H9 (cell line): ENCODE results near the gene RAB5A. TPM values are rescaled to one million over a fixed set of nuclear protein-coding genes. Genes with fewer than 3 reads are reported as not detected.

Source experiments
- DNase-seq: peaks from one replicate; pipeline ENCODE4 v3.0.0-alpha.2; 2017
- H2AFZ ChIP-seq: one replicate; pipeline ENCODE4 v1.6.1; 2013; ENCODE audit warnings: mild to moderate bottlenecking, low read length, control low read depth, moderate library complexity
- H2AK5ac ChIP-seq: 2 replicates; pipeline ENCODE4 v1.6.1; 2013; ENCODE audit warnings: low read length, control low read depth, mixed read lengths; ENCODE audit not compliant: insufficient read length
- H2BK120ac ChIP-seq: one replicate; pipeline ENCODE4 v1.6.1; 2013; ENCODE audit warnings: low read depth, mild to moderate bottlenecking, low read length, control low read depth, inconsistent platforms; ENCODE audit not compliant: poor library complexity, severe bottlenecking
- H2BK12ac ChIP-seq: 2 replicates; pipeline ENCODE4 v1.6.1; 2013; ENCODE audit warnings: low read length, control low read depth, mixed read lengths, low read depth; ENCODE audit not compliant: insufficient read length
- H2BK15ac ChIP-seq: 2 replicates; pipeline ENCODE4 v1.6.1; 2013; ENCODE audit warnings: low read depth, low read length, control low read depth
- H2BK20ac ChIP-seq: one replicate; pipeline ENCODE4 v1.6.1; 2013; ENCODE audit warnings: low read depth, mild to moderate bottlenecking, low read length, control low read depth, inconsistent platforms; ENCODE audit not compliant: poor library complexity, severe bottlenecking
- H2BK5ac ChIP-seq: 2 replicates; pipeline ENCODE4 v1.6.1; 2013; ENCODE audit warnings: low read length, control low read depth, mixed read lengths; ENCODE audit not compliant: insufficient read length
- H3K14ac ChIP-seq: 2 replicates; pipeline ENCODE4 v1.6.1; 2013; ENCODE audit warnings: low read length, control low read depth; ENCODE audit not compliant: insufficient read depth
- H3K18ac ChIP-seq: 2 replicates; pipeline ENCODE4 v1.6.1; 2013; ENCODE audit warnings: low read depth, mild to moderate bottlenecking, mixed read lengths, low read length, control low read depth; ENCODE audit not compliant: insufficient read length
- H3K23ac ChIP-seq: 2 replicates; pipeline ENCODE4 v1.6.1; 2013; ENCODE audit warnings: low read length, control low read depth, mixed read lengths, low read depth; ENCODE audit not compliant: insufficient read length
- H3K23me2 ChIP-seq: 2 replicates; pipeline ENCODE4 v1.6.1; 2013; ENCODE audit warnings: low read depth, mild to moderate bottlenecking, mixed read lengths, low read length, control low read depth; ENCODE audit not compliant: insufficient read length, poor library complexity, severe bottlenecking
- H3K27ac ChIP-seq: 2 replicates; pipeline ENCODE4 v1.5.1; 2013; ENCODE audit warnings: low read length, control low read depth, mixed read lengths, low read depth; ENCODE audit not compliant: insufficient read length
- H3K27me3 ChIP-seq: 2 replicates; pipeline ENCODE4 v1.6.1; 2013; ENCODE audit warnings: low read length, control low read depth, inconsistent platforms; ENCODE audit not compliant: insufficient read depth
- H3K4ac ChIP-seq: 2 replicates; pipeline ENCODE4 v1.6.1; 2013; ENCODE audit warnings: low read depth, mild to moderate bottlenecking, control low read depth, inconsistent platforms, low read length, moderate library complexity
- H3K4me1 ChIP-seq: 2 replicates; pipeline ENCODE4 v1.6.1; 2013; ENCODE audit warnings: low read length, control low read depth, inconsistent platforms; ENCODE audit not compliant: insufficient read depth
- H3K4me2 ChIP-seq: 2 replicates; pipeline ENCODE4 v1.6.1; 2013; ENCODE audit warnings: low read length, control low read depth, mixed read lengths; ENCODE audit not compliant: insufficient read length, insufficient read depth
- H3K56ac ChIP-seq: 2 replicates; pipeline ENCODE4 v1.6.1; 2013; ENCODE audit warnings: low read depth, mild to moderate bottlenecking, mixed read lengths, low read length, control low read depth; ENCODE audit not compliant: insufficient read length
- H3K79me1 ChIP-seq: 2 replicates; pipeline ENCODE4 v1.6.1; 2013; ENCODE audit warnings: low read depth, mild to moderate bottlenecking, moderate library complexity, low read length, control low read depth, inconsistent platforms; ENCODE audit not compliant: insufficient read depth, poor library complexity, severe bottlenecking
- H3K79me2 ChIP-seq: 2 replicates; pipeline ENCODE4 v1.6.1; 2013; ENCODE audit warnings: low read length, control low read depth, inconsistent platforms; ENCODE audit not compliant: insufficient read depth
- H3K9ac ChIP-seq: 2 replicates; pipeline ENCODE4 v1.6.1; 2013; ENCODE audit warnings: low read length, control low read depth, mixed read lengths; ENCODE audit not compliant: insufficient read length; ENCODE audit errors: extremely low read depth
- H3K9me3 ChIP-seq: one replicate; pipeline ENCODE4 v1.6.1; 2013; ENCODE audit warnings: low read depth, low read length, inconsistent platforms; ENCODE audit not compliant: control insufficient read depth
- H3T11ph ChIP-seq: one replicate; pipeline ENCODE4 v1.6.1; 2013; ENCODE audit warnings: mild to moderate bottlenecking, low read length, control low read depth, inconsistent platforms
- H4K20me1 ChIP-seq: one replicate; pipeline ENCODE4 v1.6.1; 2013; ENCODE audit not compliant: control insufficient read depth, insufficient read length, insufficient read depth
- H4K5ac ChIP-seq: 2 replicates; pipeline ENCODE4 v1.6.1; 2013; ENCODE audit warnings: low read depth, mild to moderate bottlenecking, mixed read lengths, low read length, control low read depth; ENCODE audit not compliant: insufficient read length
- H4K8ac ChIP-seq: replicated peaks from 2 replicates; pipeline ENCODE4 v1.6.1; 2013; ENCODE audit warnings: low read length, control low read depth, mixed read lengths, low read depth; ENCODE audit not compliant: insufficient read length
- H4K91ac ChIP-seq: 2 replicates; pipeline ENCODE4 v1.6.1; 2013; ENCODE audit warnings: low read depth, mild to moderate bottlenecking, moderate library complexity, mixed read lengths, low read length, control low read depth; ENCODE audit not compliant: insufficient read length
- H3K27ac Mint-ChIP-seq, 3 experiments: 2 replicates in 2 of 3; 3 replicates in 1 of 3; pipeline ENCODE4 v1.8.0; 2020 to 2021; ENCODE audit warnings: mixed read lengths in 3 of 3, mild to moderate bottlenecking in 1 of 3, moderate library complexity in 1 of 3
- H3K27me3 Mint-ChIP-seq: 2 replicates; pipeline ENCODE4 v1.8.0; 2021; ENCODE audit warnings: low read depth, mild to moderate bottlenecking, moderate library complexity, mixed read lengths
- H3K36me3 Mint-ChIP-seq, 3 experiments: 2 replicates in 2 of 3; 3 replicates in 1 of 3; pipeline ENCODE4 v1.8.0; 2020 to 2021; ENCODE audit warnings: low read depth in 3 of 3, mixed read lengths in 3 of 3; ENCODE audit not compliant: insufficient read depth in 1 of 3
- H3K4me1 Mint-ChIP-seq, 2 experiments: 2 replicates each; pipeline ENCODE4 v1.8.0; 2020; ENCODE audit warnings: mixed read lengths in 2 of 2
- H3K4me3 Mint-ChIP-seq, 2 experiments: 2 replicates in 1 of 2; 3 replicates in 1 of 2; pipeline ENCODE4 v1.8.0; 2020 to 2021; ENCODE audit warnings: mild to moderate bottlenecking in 2 of 2, mixed read lengths in 2 of 2, moderate library complexity in 1 of 2
- H3K9me3 Mint-ChIP-seq, 2 experiments: 2 replicates in 1 of 2; 3 replicates in 1 of 2; pipeline ENCODE4 v1.8.0; 2020; ENCODE audit warnings: mild to moderate bottlenecking in 2 of 2, mixed read lengths in 2 of 2, moderate library complexity in 1 of 2
- CTCF ChIP-seq: fragments of 200-600 bp; sonication (generic); conservative IDR thresholded peaks from 3 replicates; pipeline ENCODE4 v1.8.0; 2021; ENCODE audit warnings: antibody characterized with exemption, mild to moderate bottlenecking
- WGBS: extraction: QIAGEN DNeasy Blood & Tissue Kit; methylation state at CpG from one replicate; pipeline ENCODE4 v1.1.7; 2013; ENCODE audit warnings: missing lambda C conversion rate, low lambda C conversion rate, mixed read lengths; ENCODE audit not compliant: insufficient read length; ENCODE audit errors: extremely low coverage; 5-methylcytosine and 5-hydroxymethylcytosine counted together
- total RNA-seq: library from RNA; stranded (reverse); gene quantifications from 2 replicates; pipeline ENCODE4 v1.2.1, GENCODE V29; 2021

The RAB5A gene
- total RNA-seq, 1 experiment from 2014 or later = 84.8 TPM

GRCh38 chr3:20007960-20008359 is 61.1 kb downstream of the RAB5A start:
- no peak overlapping the region for H3K4ac ChIP-seq
- TF ChIP-seq CTCF = no peak

More at GRCh38 chr3:20007960-20008359, 61.1 kb downstream of the RAB5A start:
- DNase-seq = no peak
- WGBS = no CpG with 5 or more reads among the region's 20 CpGs
- Histone ChIP-seq H4K8ac (no peak overlapping the region), H4K91ac (no peak overlapping the region), H4K20me1 (no peaks in the 10 kb centered on the region), H2AK5ac (no peak overlapping the region), H2BK120ac (no peak overlapping the region), H3K27ac (no peak overlapping the region), H2AFZ (no peak overlapping the region), H2BK12ac (no peak overlapping the region), H3K9ac (no peak overlapping the region), H3K9me3 (no peaks in the 10 kb centered on the region), H3K23me2 (no peaks in the 10 kb centered on the region), H3K56ac (no peak overlapping the region), H3K27me3 (no peaks in the 10 kb centered on the region), H3K79me1 (no peaks in the 10 kb centered on the region), H2BK15ac (no peak overlapping the region), H3K23ac (no peak overlapping the region), H3K4me2 (no peak overlapping the region), H2BK20ac (no peak overlapping the region), H3T11ph (no peak overlapping the region), H4K5ac (no peak overlapping the region), H3K18ac (no peak overlapping the region), H3K79me2 (no peaks in the 10 kb centered on the region), H2BK5ac (no peak overlapping the region), H3K4me1 (no peaks in the 10 kb centered on the region), H3K14ac (no peak overlapping the region)
- Mint-ChIP-seq H3K27ac (no peak overlapping the region), H3K36me3 (no peaks in the 10 kb centered on the region), H3K4me1 (no peaks in the 10 kb centered on the region), H3K27me3 (no peaks in the 10 kb centered on the region), H3K4me3 (no peak overlapping the region), H3K9me3 (no peaks in the 10 kb centered on the region)
